Smooth muscle cell (in vitro differentiated cells): ENCODE data around the gene CFAP43. TPM values are rescaled to one million over a fixed set of nuclear protein-coding genes. Genes with fewer than 3 reads are reported as not detected.
A peak's percentile ranks its signal among the peaks of the same experiment; 100 is the strongest.

Experiments
- DNase-seq: peaks from one replicate; lab custom pipeline; 2025; ENCODE audit not compliant: unreplicated experiment; lab: John Stamatoyannopoulos, UW
- H2AFZ ChIP-seq: fragments of 200-600 bp; sonication (generic); 2 replicates; pipeline ENCODE4 v1.6.0; 2016; ENCODE audit warnings: antibody characterized with exemption, low read depth, mild to moderate bottlenecking
- H3F3A ChIP-seq: fragments of 200-600 bp; sonication (generic); 2 replicates; pipeline ENCODE4 v1.6.0; 2017; ENCODE audit warnings: antibody characterized with exemption, low read depth
- H3K27ac ChIP-seq: fragments of 200-600 bp; sonication (generic); 2 replicates; pipeline ENCODE4 v1.5.1; 2016; ENCODE audit warnings: low read depth, mild to moderate bottlenecking
- H3K27me3 ChIP-seq: fragments of 200-600 bp; sonication (generic); 2 replicates; pipeline ENCODE4 v1.6.1; 2016; ENCODE audit warnings: low read depth, mild to moderate bottlenecking
- H3K36me3 ChIP-seq: fragments of 200-600 bp; sonication (generic); 2 replicates; pipeline ENCODE4 v1.5.1; 2016; ENCODE audit warnings: low read depth
- H3K4me1 ChIP-seq: fragments of 200-600 bp; sonication (generic); 2 replicates; pipeline ENCODE4 v1.5.1; 2016; ENCODE audit warnings: low read depth
- H3K4me2 ChIP-seq: fragments of 200-600 bp; sonication (generic); 2 replicates; pipeline ENCODE4 v1.6.0; 2016; ENCODE audit warnings: mild to moderate bottlenecking
- H3K4me3 ChIP-seq: fragments of 200-600 bp; sonication (generic); 2 replicates; pipeline ENCODE4 v1.5.1; 2016; ENCODE audit warnings: mild to moderate bottlenecking
- H3K79me2 ChIP-seq: fragments of 200-600 bp; sonication (generic); 2 replicates; pipeline ENCODE4 v1.6.0; 2016; ENCODE audit warnings: low read depth, mild to moderate bottlenecking
- H3K9ac ChIP-seq: fragments of 200-600 bp; sonication (generic); 2 replicates; pipeline ENCODE4 v1.6.0; 2016; ENCODE audit warnings: low read depth
- H3K9me3 ChIP-seq: fragments of 200-600 bp; sonication (generic); replicated peaks from 2 replicates; pipeline ENCODE4 v1.5.1; 2016; ENCODE audit warnings: low read depth
- H4K20me1 ChIP-seq: fragments of 200-600 bp; sonication (generic); 2 replicates; pipeline ENCODE4 v1.6.0; 2016; ENCODE audit warnings: low read depth
- CTCF ChIP-seq: fragments of 200-600 bp; sonication (generic); IDR thresholded peaks from 2 replicates; pipeline ENCODE4 v1.5.1; 2017; ENCODE audit warnings: borderline replicate concordance, mild to moderate bottlenecking, antibody characterized with exemption; ENCODE audit not compliant: insufficient read depth, poor library complexity, severe bottlenecking
- WGBS: methylation state at CpG from one replicate; pipeline ENCODE4 v1.1.7; 2016; ENCODE audit warnings: low lambda C conversion rate; 5-methylcytosine and 5-hydroxymethylcytosine counted together
- polyA plus RNA-seq: library from polyadenylated mRNA; unstranded; fragments of >200 nt; fragmentation: Nextera tagmentation; extraction: Ambion mirVana; gene quantifications from 2 replicates; pipeline ENCODE4 v1.2.1, GENCODE V29; 2016
- total RNA-seq: library from RNA; depleted of rRNA; stranded (reverse); fragments of >200 nt; gene quantifications from 2 replicates; pipeline ENCODE4 v1.2.3, GENCODE V29; 2014

The CFAP43 gene
- total and polyA plus RNA-seq, 2 experiments from 2014 or later: 0.04 to 0.50 TPM

GRCh38 chr10:104273899-104274575 is 41.9 kb upstream of the CFAP43 start:
- H2AFZ ChIP-seq: peak overlapping the region; percentile 64
- no peaks in the 10 kb centered on the region for H3K9me3 ChIP-seq
- TF ChIP-seq CTCF: no peak
- H3K4me2 ChIP-seq: peak overlapping the region; percentile 69
- WGBS: 69% methylated on average over 4 of the region's 4 CpGs
- H3K27ac ChIP-seq: peak overlapping the region; percentile 32
- no peaks in the 10 kb centered on the region for H3K36me3 ChIP-seq
- H4K20me1 ChIP-seq: no peaks in the 10 kb centered on the region
- peak overlapping the region; percentile 18 for H3K9ac ChIP-seq
- peak overlapping the region; percentile 33 for H3K4me3 ChIP-seq
- H3K79me2 ChIP-seq: no peaks in the 10 kb centered on the region
- DNase-seq: no peak
- peaks cover 4% of the 10 kb centered on the region for H3K4me1 ChIP-seq
- H3F3A ChIP-seq: peaks cover 11% of the 10 kb centered on the region
- H3K27me3 ChIP-seq: no peaks in the 10 kb centered on the region

- no peaks in the 10 kb centered on the region for H4K20me1 ChIP-seq
- WGBS: 71% methylated on average over 1 of the region's 1 CpG
- no peaks in the 10 kb centered on the region for H3K9me3 ChIP-seq
- DNase-seq: no peak
- no peak overlapping the region for H3K4me3 ChIP-seq
- peaks cover 5% of the 10 kb centered on the region for H3K4me1 ChIP-seq
- H3K9ac ChIP-seq: no peak overlapping the region
- peak overlapping the region; percentile 33 for H3K4me2 ChIP-seq
- no peak overlapping the region for H2AFZ ChIP-seq
- no peaks in the 10 kb centered on the region for H3K36me3 ChIP-seq
- H3K27me3 ChIP-seq: no peaks in the 10 kb centered on the region
- no peaks in the 10 kb centered on the region for H3K79me2 ChIP-seq
- TF ChIP-seq CTCF: no peak
- peaks cover 11% of the 10 kb centered on the region for H3F3A ChIP-seq
- H3K27ac ChIP-seq: peak overlapping the region; percentile 32
These were observed 41.1 kb upstream of the CFAP43 start for GRCh38 chr10:104273286-104273685.

- peaks cover 10% of the 10 kb centered on the region for H3K4me1 ChIP-seq
- H4K20me1 ChIP-seq: peaks cover 13% of the 10 kb centered on the region
- peaks cover 7% of the 10 kb centered on the region for H3K79me2 ChIP-seq
- 25% methylated on average over 59 of the region's 59 CpGs for WGBS
- DNase-seq: peak; percentile 31
- H3K9me3 ChIP-seq: no peaks in the 10 kb centered on the region
- no peak for TF ChIP-seq CTCF
- H3F3A ChIP-seq: peaks cover 23% of the 10 kb centered on the region
- peak within 1 kb of the TSS; percentile 90 for H3K9ac ChIP-seq
- peak within 1 kb of the TSS; percentile 73 for H3K4me3 ChIP-seq
- no peaks in the 10 kb centered on the region for H3K27me3 ChIP-seq
- peaks cover 16% of the 10 kb centered on the region for H3K36me3 ChIP-seq
- H2AFZ ChIP-seq: peak within 1 kb of the TSS; percentile 82
- H3K4me2 ChIP-seq: peak within 1 kb of the TSS; percentile 84
- H3K27ac ChIP-seq: peak within 1 kb of the TSS; percentile 79
These were observed 36.8 kb upstream of the CFAP43 start, which contains the start of gene GSTO2 for GRCh38 chr10:104268713-104269645. TSS of gene GSTO2 (plus strand) at chr10:104269184. CDS start at chr10:104274916, 5,732 bp downstream.
